ENCODE measurements around the gene UGGT1. TPM values are rescaled to one million over a fixed set of nuclear protein-coding genes. Genes with fewer than 3 reads are reported as not detected.

Gene UGGT1
- total RNA-seq, 1 donor from 2014 or later: 60.3 TPM

DNA sequence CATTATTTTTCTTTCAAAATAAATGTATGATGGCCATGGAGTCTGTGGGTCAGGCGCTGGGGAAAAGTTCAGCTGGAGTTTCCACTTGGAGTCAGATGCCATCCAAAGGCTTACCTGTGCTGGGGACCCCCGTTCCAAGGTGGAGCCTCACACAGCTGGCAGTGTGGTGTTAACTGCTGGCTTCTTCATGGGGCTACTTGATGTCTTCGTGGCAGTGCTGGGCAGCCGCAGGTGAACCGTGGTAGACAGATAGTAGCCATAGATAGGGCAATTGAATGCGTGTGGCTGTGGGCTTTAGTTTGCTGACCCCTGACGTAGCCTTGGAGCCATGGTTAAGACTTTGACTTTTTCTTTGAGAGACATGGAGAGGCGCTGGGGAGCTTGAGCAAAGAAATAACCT lies 144.6 kb downstream of the UGGT1 start:
- Mint-ChIP-seq H3K36me3 (ENCODE audit: insufficient read depth) (no peaks in the 10 kb centered on the region), H3K27ac (no peak overlapping the region), H3K9me3 (ENCODE audit: low read depth) (no peaks in the 10 kb centered on the region), H3K4me1 (ENCODE audit: low read depth) (no peaks in the 10 kb centered on the region), H3K4me3 (ENCODE audit: low read depth) (no peak overlapping the region), H3K27me3 (peaks cover 13% of the 10 kb centered on the region)
- TF ChIP-seq, protein P1, sequence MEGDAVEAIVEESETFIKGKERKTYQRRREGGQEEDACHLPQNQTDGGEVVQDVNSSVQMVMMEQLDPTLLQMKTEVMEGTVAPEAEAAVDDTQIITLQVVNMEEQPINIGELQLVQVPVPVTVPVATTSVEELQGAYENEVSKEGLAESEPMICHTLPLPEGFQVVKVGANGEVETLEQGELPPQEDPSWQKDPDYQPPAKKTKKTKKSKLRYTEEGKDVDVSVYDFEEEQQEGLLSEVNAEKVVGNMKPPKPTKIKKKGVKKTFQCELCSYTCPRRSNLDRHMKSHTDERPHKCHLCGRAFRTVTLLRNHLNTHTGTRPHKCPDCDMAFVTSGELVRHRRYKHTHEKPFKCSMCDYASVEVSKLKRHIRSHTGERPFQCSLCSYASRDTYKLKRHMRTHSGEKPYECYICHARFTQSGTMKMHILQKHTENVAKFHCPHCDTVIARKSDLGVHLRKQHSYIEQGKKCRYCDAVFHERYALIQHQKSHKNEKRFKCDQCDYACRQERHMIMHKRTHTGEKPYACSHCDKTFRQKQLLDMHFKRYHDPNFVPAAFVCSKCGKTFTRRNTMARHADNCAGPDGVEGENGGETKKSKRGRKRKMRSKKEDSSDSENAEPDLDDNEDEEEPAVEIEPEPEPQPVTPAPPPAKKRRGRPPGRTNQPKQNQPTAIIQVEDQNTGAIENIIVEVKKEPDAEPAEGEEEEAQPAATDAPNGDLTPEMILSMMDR (IDR thresholded peaks at IDR 0.05; ENCODE audit: unreplicated experiment): no peak
- no peak for DNase-seq (ENCODE audit: low spot score, unreplicated experiment)

DNA sequence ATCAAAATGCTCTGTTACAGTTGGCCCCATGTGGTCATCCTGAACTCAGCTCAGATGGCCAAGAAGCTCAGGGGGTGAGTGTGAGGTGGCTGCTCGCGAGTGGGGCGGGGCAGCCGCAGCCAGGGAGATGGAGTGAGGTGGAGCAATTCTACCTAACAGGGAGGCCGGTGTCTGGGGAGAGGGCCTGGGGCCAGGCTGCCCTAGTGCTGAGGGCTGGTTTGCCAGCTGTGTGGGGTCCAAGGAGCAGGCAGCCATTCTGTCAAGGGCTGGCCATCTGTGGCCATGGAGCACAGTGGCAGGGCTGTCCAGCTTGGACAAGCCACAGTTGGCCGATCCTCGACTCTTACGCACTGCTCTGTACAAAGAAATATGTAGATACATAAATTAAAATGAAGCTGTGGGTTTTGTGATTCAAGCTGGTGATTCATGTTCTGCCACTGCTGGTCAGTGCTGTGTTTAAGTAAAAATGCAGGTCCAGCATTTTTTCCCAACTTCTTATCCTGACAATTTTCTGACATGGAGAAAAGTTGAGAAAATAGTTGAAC lies 145.6 kb downstream of the UGGT1 start:
- peaks cover 8% of the 10 kb centered on the region for H3K27me3 Mint-ChIP-seq
- H3K4me3 Mint-ChIP-seq (ENCODE audit: low read depth): no peak overlapping the region
- TF ChIP-seq, protein P1 (IDR thresholded peaks at IDR 0.05; ENCODE audit: unreplicated experiment): no peak
- no peaks in the 10 kb centered on the region for H3K4me1 Mint-ChIP-seq (ENCODE audit: low read depth)
- no peaks in the 10 kb centered on the region for H3K9me3 Mint-ChIP-seq (ENCODE audit: low read depth)
- H3K36me3 Mint-ChIP-seq (ENCODE audit: insufficient read depth): no peaks in the 10 kb centered on the region
- DNase-seq (ENCODE audit: low spot score, unreplicated experiment): no peak
- H3K27ac Mint-ChIP-seq: no peak overlapping the region

DNA sequence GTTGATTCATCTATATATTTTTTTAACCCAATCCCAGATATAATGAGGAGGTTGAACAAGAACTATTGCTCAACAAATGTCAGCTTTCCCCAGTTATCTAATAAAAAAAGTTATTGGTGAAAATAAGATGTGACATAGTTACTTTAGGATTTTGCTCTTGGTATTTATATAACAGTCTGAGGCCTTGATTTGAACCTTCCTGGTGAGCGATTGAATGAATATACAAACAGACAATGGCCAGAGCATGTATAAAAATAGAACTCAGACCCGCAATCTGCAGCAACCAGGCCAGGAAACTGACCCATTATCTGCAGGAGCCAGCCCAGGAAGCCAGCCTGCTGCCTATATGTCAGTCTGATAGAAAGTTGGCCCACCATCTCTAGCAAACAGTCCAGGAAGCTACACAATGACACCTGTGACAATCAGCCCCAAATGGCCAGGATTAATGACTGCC lies 146.1 kb downstream of the UGGT1 start:
- no peak overlapping the region for H3K27ac Mint-ChIP-seq
- no peaks in the 10 kb centered on the region for H3K4me1 Mint-ChIP-seq (ENCODE audit: low read depth)
- no peak overlapping the region for H3K4me3 Mint-ChIP-seq (ENCODE audit: low read depth)
- H3K27me3 Mint-ChIP-seq: peaks cover 12% of the 10 kb centered on the region
- H3K36me3 Mint-ChIP-seq (ENCODE audit: insufficient read depth): no peaks in the 10 kb centered on the region
- no peaks in the 10 kb centered on the region for H3K9me3 Mint-ChIP-seq (ENCODE audit: low read depth)
- no peak for DNase-seq (ENCODE audit: low spot score, unreplicated experiment)
- TF ChIP-seq, protein P1 (IDR thresholded peaks at IDR 0.05; ENCODE audit: unreplicated experiment): no peak

DNA sequence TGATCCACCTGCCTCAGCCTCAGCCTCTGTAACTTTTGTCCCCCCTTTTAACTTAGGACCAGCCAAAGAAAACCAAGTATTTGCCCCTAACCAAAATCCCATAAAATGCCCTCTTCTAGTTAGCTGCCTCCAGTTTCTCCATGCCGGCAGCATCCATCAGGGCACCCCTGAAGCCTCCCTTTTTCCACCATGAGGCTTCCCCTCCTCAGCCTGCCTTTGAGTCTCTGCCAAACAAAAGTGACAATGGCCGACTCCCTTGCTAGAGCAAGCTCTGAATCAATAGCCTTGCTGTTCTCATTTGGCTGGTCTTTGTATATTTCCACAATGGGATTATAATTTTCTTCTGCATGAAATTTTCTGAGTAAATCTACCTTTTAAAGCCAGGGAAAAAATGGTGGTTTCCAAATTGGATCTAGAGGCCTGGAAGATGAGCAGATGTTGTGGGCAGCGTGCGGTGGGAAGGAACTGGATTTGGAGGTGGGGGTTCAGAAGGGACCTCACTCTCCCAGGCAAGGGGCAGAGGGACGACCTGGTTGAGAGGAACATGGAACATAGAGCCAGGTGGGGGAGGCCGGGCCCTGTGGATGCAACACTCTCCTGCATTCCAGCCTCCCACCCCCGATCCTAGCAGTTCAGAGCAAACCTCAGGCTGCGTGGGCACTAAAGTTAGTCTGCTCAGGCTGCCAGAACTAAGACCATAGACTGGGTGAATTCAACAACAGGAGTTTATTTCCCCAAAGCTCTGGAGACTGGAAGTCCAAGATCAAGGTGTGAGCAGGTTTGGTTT lies 147.1 kb downstream of the UGGT1 start:
- peaks cover 16% of the 10 kb centered on the region for H3K27me3 Mint-ChIP-seq
- no peak overlapping the region for H3K27ac Mint-ChIP-seq
- no peak overlapping the region for H3K4me3 Mint-ChIP-seq (ENCODE audit: low read depth)

DNA sequence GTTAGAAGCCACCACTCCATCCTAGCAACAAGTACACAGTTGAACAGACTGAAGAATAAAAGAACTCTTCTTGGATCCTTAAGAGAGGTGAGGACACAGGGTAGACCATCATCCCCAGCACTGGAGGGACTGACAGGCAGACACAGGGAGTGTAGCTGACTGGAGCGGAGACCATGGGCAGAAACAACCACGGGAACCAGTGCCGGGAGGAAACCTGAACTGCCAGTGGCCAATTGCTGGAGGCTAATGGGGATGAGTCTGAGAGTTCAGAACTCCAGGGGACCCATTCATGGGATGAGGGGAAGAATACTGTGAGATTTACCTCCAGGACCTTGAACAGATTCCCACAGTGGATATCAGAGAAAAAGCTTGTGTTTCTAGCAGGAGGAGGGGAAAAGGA lies 150.9 kb downstream of the UGGT1 start:
- Mint-ChIP-seq H3K27me3 (peaks cover 15% of the 10 kb centered on the region), H3K4me3 (ENCODE audit: low read depth) (no peak overlapping the region), H3K27ac (no peak overlapping the region), H3K9me3 (ENCODE audit: low read depth) (no peaks in the 10 kb centered on the region), H3K36me3 (ENCODE audit: insufficient read depth) (no peaks in the 10 kb centered on the region), H3K4me1 (ENCODE audit: low read depth) (peaks cover 2% of the 10 kb centered on the region)
- no peak for DNase-seq (ENCODE audit: low spot score, unreplicated experiment)
- TF ChIP-seq, protein P1 (IDR thresholded peaks at IDR 0.05; ENCODE audit: unreplicated experiment): no peak

More for the DNA sequence above, 147.1 kb downstream of the UGGT1 start:
- Mint-ChIP-seq H3K4me1 (ENCODE audit: low read depth) (no peaks in the 10 kb centered on the region), H3K9me3 (ENCODE audit: low read depth) (no peaks in the 10 kb centered on the region), H3K36me3 (ENCODE audit: insufficient read depth) (no peaks in the 10 kb centered on the region)
- no peak for DNase-seq (ENCODE audit: low spot score, unreplicated experiment)
- TF ChIP-seq, protein P1 (IDR thresholded peaks at IDR 0.05; ENCODE audit: unreplicated experiment): no peak

Other genes starting within 250 kb of the UGGT1 start
- 41.1 and 42.7 TPM in 2 replicates for gene POLR2D, start 233.0 kb upstream of the UGGT1 start, total RNA-seq
- gene AMMECR1L, start 205.2 kb upstream of the UGGT1 start, total RNA-seq: 23.1 and 24.0 TPM in 2 replicates
- gene SAP130, start 63.1 kb upstream of the UGGT1 start, total RNA-seq: 43.5 and 45.3 TPM in 2 replicates
- gene HS6ST1, start 227.7 kb downstream of the UGGT1 start, total RNA-seq: 74.5 and 81.2 TPM in 2 replicates